ENCODE data around the gene PTPRC. TPM values are rescaled to one million over a fixed set of nuclear protein-coding genes. Genes with fewer than 3 reads are reported as not detected.

Gene PTPRC
- total and polyA plus RNA-seq, 7 donors = 0.42 to 7.0 (median 3.9) TPM

- no peak for DNase-seq
- Histone ChIP-seq H3K36me3 (ENCODE audit: insufficient read depth in 1 of 2, low read depth in 1 of 2) (no peaks in the 10 kb centered on the region), H3K9me3 (no peaks in the 10 kb centered on the region), H3K27me3 (ENCODE audit: insufficient read depth in 3 of 3, low read length in 2 of 3) (no peaks in the 10 kb centered on the region), H3K4me1 (no peaks in the 10 kb centered on the region), H3K4me3 (no peak overlapping the region), H3K27ac (no peak overlapping the region)
- no peak for TF ChIP-seq CTCF (IDR thresholded peaks at IDR 0.05)
- 76 to 80% (median 79%) methylated on average over 2 of the region's 2 CpGs for WGBS, 3 donors
- intact Hi-C loops (cut with DNase I) = no loop called here
- ATAC-seq = no peak
Observed at GRCh38 chr1:198607714-198608113, 31.1 kb upstream of the PTPRC start.

- intact Hi-C loops (cut with DNase I) = no loop called here
- no peak overlapping the region for H3K27ac ChIP-seq
- H3K27me3 ChIP-seq (ENCODE audit: insufficient read depth in 3 of 3, low read length in 2 of 3) = no peaks in the 10 kb centered on the region
- 56 to 73% (median 64%) methylated on average over 1 of the region's 1 CpG for WGBS, 3 donors
- no peaks in the 10 kb centered on the region for H3K36me3 ChIP-seq (ENCODE audit: insufficient read depth in 1 of 2, low read depth in 1 of 2)
- H3K4me3 ChIP-seq = no peak overlapping the region
- DNase-seq (no peak), ATAC-seq (no peak)
- no peaks in the 10 kb centered on the region for H3K4me1 ChIP-seq
- TF ChIP-seq CTCF (IDR thresholded peaks at IDR 0.05) = no peak
- no peaks in the 10 kb centered on the region for H3K9me3 ChIP-seq
Observed at GRCh38 chr1:198610362-198610761, 28.5 kb upstream of the PTPRC start.

GRCh38 chr1:198611219-198611618 is 27.6 kb upstream of the PTPRC start:
- Histone ChIP-seq H3K4me1 (no peaks in the 10 kb centered on the region), H3K27ac (no peak overlapping the region), H3K36me3 (ENCODE audit: insufficient read depth in 1 of 2, low read depth in 1 of 2) (no peaks in the 10 kb centered on the region), H3K9me3 (no peaks in the 10 kb centered on the region), H3K4me3 (no peak overlapping the region), H3K27me3 (ENCODE audit: insufficient read depth in 3 of 3, low read length in 2 of 3) (no peaks in the 10 kb centered on the region)
- no peak for TF ChIP-seq CTCF (IDR thresholded peaks at IDR 0.05)
- DNase-seq (no peak), ATAC-seq (no peak)
- 89 to 90% (median 89%) methylated on average over 5 of the region's 5 CpGs for WGBS, 3 donors
- intact Hi-C loops (cut with DNase I) = no loop called here

GRCh38 chr1:198612471-198613260 is 26.2 kb upstream of the PTPRC start:
- ATAC-seq = no peak

More at GRCh38 chr1:198612471-198613260, 26.2 kb upstream of the PTPRC start:
- intact Hi-C loops (cut with DNase I) = no loop called here
- Histone ChIP-seq H3K9me3 (no peaks in the 10 kb centered on the region), H3K4me3 (no peak overlapping the region), H3K27me3 (ENCODE audit: insufficient read depth in 3 of 3, low read length in 2 of 3) (no peaks in the 10 kb centered on the region), H3K27ac (no peak overlapping the region), H3K4me1 (no peaks in the 10 kb centered on the region), H3K36me3 (ENCODE audit: insufficient read depth in 1 of 2, low read depth in 1 of 2) (no peaks in the 10 kb centered on the region)
- TF ChIP-seq CTCF (IDR thresholded peaks at IDR 0.05) = no peak
- WGBS, 3 donors = 83 to 86% (median 85%) methylated on average over 6 of the region's 6 CpGs
- DNase-seq = no peak

Data from psoas muscle (tissue), 8 donors.